ENCODE results near the gene NECAB2. TPM values are rescaled to one million over a fixed set of nuclear protein-coding genes. Genes with fewer than 3 reads are reported as not detected.

The NECAB2 gene
- total and polyA plus RNA-seq, 2 experiments from 2014 or later, result 1.6 to 5.1 TPM

DNA sequence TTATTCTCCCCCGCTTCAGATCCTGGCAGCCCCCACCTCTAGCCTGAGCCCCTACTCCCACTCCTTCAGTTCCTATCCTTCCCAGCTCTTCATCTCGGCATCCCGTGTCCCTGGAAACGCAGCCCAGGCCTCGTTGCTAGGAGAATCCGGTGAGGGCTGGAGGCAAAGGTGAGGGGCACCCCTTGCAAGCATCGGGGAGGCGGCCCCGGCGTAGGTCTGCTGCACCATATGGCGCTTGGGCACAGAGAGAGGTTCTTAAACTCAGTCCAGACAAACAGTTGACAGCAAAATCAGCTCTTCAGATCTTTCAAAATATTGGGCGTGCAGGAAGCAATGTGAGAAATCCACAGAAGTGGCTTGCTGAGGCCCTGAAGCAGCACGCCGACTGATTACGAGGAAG, 59.6 kb downstream of the NECAB2 start:
- no peaks in the 10 kb centered on the region for H3K36me3 ChIP-seq (ENCODE audit: insufficient read depth)
- Mint-ChIP-seq H3K27ac (no peak overlapping the region), H3K4me1 (peaks cover 17% of the 10 kb centered on the region), H3K27me3 (ENCODE audit: insufficient read depth, low read depth, poor library complexity) (peaks cover 12% of the 10 kb centered on the region), H3K4me3 (no peak overlapping the region), H3K9me3 (no peaks in the 10 kb centered on the region; the same call in 2 of the 3 replicates), H3K36me3 (ENCODE audit: low read depth) (no peaks in the 10 kb centered on the region)
- no peaks in the 10 kb centered on the region for H3K9me2 ChIP-seq (ENCODE audit: insufficient read depth)
- H3K79me2 ChIP-seq (replicated peaks; ENCODE audit: insufficient read depth), result no peaks in the 10 kb centered on the region
- H3F3A ChIP-seq (replicated peaks; ENCODE audit: low read depth), result no peaks in the 10 kb centered on the region
- H3K27ac ChIP-seq (ENCODE audit: low read depth), result no peak overlapping the region
- no peaks in the 10 kb centered on the region for H4K20me1 ChIP-seq (replicated peaks; ENCODE audit: insufficient read depth)
- no peak for ATAC-seq
- H3K4me1 ChIP-seq (ENCODE audit: insufficient read depth), result no peaks in the 10 kb centered on the region
- TF ChIP-seq EZH2 (IDR thresholded peaks at IDR 0.05; ENCODE audit: low read depth, unreplicated experiment) (no peak), STAT1 (IDR thresholded peaks at IDR 0.05; ENCODE audit: unreplicated experiment) (no peak), JUNB (IDR thresholded peaks at IDR 0.05; ENCODE audit: unreplicated experiment) (no peak), ZNF331 (CRISPR knock-in tag; IDR thresholded peaks at IDR 0.05; ENCODE audit: low read depth) (no peak), POLR2AphosphoS5 (IDR thresholded peaks at IDR 0.05; ENCODE audit: low read depth) (no peak), ZNF114 (CRISPR knock-in tag; IDR thresholded peaks at IDR 0.05) (no peak), NANOG (IDR thresholded peaks at IDR 0.05; ENCODE audit: borderline replicate concordance) (no peak), EZH2phosphoT487 (IDR thresholded peaks at IDR 0.05; ENCODE audit: unreplicated experiment) (no peak)
- TF ChIP-seq, protein P1, sequence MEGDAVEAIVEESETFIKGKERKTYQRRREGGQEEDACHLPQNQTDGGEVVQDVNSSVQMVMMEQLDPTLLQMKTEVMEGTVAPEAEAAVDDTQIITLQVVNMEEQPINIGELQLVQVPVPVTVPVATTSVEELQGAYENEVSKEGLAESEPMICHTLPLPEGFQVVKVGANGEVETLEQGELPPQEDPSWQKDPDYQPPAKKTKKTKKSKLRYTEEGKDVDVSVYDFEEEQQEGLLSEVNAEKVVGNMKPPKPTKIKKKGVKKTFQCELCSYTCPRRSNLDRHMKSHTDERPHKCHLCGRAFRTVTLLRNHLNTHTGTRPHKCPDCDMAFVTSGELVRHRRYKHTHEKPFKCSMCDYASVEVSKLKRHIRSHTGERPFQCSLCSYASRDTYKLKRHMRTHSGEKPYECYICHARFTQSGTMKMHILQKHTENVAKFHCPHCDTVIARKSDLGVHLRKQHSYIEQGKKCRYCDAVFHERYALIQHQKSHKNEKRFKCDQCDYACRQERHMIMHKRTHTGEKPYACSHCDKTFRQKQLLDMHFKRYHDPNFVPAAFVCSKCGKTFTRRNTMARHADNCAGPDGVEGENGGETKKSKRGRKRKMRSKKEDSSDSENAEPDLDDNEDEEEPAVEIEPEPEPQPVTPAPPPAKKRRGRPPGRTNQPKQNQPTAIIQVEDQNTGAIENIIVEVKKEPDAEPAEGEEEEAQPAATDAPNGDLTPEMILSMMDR (conservative IDR thresholded peaks at IDR 0.05; ENCODE audit: low read depth in 2 of 2), result no peak
- TF ChIP-seq, protein P2, sequence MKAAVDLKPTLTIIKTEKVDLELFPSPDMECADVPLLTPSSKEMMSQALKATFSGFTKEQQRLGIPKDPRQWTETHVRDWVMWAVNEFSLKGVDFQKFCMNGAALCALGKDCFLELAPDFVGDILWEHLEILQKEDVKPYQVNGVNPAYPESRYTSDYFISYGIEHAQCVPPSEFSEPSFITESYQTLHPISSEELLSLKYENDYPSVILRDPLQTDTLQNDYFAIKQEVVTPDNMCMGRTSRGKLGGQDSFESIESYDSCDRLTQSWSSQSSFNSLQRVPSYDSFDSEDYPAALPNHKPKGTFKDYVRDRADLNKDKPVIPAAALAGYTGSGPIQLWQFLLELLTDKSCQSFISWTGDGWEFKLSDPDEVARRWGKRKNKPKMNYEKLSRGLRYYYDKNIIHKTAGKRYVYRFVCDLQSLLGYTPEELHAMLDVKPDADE (IDR thresholded peaks at IDR 0.05), result no peak
- TF ChIP-seq, protein P3, sequence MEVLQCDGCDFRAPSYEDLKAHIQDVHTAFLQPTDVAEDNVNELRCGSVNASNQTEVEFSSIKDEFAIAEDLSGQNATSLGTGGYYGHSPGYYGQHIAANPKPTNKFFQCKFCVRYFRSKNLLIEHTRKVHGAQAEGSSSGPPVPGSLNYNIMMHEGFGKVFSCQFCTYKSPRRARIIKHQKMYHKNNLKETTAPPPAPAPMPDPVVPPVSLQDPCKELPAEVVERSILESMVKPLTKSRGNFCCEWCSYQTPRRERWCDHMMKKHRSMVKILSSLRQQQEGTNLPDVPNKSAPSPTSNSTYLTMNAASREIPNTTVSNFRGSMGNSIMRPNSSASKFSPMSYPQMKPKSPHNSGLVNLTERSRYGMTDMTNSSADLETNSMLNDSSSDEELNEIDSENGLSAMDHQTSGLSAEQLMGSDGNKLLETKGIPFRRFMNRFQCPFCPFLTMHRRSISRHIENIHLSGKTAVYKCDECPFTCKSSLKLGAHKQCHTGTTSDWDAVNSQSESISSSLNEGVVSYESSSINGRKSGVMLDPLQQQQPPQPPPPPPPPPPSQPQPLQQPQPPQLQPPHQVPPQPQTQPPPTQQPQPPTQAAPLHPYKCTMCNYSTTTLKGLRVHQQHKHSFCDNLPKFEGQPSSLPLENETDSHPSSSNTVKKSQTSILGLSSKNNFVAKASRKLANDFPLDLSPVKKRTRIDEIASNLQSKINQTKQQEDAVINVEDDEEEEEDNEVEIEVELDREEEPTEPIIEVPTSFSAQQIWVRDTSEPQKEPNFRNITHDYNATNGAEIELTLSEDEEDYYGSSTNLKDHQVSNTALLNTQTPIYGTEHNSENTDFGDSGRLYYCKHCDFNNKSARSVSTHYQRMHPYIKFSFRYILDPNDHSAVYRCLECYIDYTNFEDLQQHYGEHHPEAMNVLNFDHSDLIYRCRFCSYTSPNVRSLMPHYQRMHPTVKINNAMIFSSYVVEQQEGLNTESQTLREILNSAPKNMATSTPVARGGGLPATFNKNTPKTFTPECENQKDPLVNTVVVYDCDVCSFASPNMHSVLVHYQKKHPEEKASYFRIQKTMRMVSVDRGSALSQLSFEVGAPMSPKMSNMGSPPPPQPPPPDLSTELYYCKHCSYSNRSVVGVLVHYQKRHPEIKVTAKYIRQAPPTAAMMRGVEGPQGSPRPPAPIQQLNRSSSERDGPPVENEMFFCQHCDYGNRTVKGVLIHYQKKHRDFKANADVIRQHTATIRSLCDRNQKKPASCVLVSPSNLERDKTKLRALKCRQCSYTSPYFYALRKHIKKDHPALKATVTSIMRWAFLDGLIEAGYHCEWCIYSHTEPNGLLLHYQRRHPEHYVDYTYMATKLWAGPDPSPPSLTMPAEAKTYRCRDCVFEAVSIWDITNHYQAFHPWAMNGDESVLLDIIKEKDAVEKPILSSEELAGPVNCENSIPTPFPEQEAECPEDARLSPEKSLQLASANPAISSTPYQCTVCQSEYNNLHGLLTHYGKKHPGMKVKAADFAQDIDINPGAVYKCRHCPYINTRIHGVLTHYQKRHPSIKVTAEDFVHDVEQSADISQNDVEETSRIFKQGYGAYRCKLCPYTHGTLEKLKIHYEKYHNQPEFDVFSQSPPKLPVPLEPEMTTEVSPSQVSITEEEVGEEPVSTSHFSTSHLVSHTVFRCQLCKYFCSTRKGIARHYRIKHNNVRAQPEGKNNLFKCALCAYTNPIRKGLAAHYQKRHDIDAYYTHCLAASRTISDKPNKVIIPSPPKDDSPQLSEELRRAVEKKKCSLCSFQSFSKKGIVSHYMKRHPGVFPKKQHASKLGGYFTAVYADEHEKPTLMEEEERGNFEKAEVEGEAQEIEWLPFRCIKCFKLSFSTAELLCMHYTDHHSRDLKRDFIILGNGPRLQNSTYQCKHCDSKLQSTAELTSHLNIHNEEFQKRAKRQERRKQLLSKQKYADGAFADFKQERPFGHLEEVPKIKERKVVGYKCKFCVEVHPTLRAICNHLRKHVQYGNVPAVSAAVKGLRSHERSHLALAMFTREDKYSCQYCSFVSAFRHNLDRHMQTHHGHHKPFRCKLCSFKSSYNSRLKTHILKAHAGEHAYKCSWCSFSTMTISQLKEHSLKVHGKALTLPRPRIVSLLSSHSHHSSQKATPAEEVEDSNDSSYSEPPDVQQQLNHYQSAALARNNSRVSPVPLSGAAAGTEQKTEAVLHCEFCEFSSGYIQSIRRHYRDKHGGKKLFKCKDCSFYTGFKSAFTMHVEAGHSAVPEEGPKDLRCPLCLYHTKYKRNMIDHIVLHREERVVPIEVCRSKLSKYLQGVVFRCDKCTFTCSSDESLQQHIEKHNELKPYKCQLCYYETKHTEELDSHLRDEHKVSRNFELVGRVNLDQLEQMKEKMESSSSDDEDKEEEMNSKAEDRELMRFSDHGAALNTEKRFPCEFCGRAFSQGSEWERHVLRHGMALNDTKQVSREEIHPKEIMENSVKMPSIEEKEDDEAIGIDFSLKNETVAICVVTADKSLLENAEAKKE (CRISPR knock-in tag; IDR thresholded peaks at IDR 0.05), result no peak
- H2AFZ ChIP-seq, result 0 out of 2 replicates have a peak overlapping the region, but pooled peaks have one; percentile 38
- DNase-seq (ENCODE audit: low spot score), result no peak
- no peak overlapping the region for H3K4me3 ChIP-seq
- no peak overlapping the region for H3K4me2 ChIP-seq
- no peaks in the 10 kb centered on the region for H3K27me3 ChIP-seq (ENCODE audit: insufficient read depth)

Measured in GM23338 (cell line).